Fibroblast of upper back skin (primary cell): ENCODE measurements around the gene PCCA.
A peak's percentile ranks its signal among the peaks of the same experiment; 100 is the strongest.
"Not testable (repeated sequence)": the region's sequence is repeated elsewhere in the genome, so short reads cannot be mapped to it uniquely, and the experiment has no call there.

Source experiments
- DNase-seq: peaks from one replicate; pipeline ENCODE4 v3.0.0-alpha.2; 2013

Gene PCCA

DNA sequence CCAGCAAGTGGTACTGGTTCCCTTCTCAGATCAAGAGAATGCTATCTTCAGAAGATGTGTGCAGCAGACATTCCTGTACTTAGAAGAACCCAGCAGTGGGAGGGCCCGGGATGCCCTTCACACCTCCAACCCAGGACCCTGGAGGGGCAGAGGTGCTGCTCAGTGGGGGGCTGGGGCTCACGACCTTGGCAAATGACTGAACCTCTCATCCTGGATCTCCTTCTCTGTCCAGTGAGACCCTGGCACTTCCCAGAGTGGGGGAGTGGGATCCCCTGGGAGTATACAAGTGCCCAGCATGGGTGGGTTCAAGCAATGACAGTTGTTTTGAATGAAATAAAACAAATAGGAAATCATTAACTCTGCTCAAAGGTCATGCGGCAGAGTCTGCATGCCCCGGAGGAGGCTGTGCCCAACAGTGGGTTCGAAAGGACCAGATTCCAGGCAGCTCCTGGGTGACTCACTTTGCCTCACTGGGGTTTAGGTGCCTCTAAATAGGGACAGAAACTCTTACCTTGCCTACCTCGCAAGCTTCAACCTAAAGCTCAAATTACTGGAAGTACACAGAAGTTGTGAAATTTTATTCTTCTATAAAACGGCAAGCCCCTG is 472.8 kb downstream of the PCCA start:
- no peak for DNase-seq

DNA sequence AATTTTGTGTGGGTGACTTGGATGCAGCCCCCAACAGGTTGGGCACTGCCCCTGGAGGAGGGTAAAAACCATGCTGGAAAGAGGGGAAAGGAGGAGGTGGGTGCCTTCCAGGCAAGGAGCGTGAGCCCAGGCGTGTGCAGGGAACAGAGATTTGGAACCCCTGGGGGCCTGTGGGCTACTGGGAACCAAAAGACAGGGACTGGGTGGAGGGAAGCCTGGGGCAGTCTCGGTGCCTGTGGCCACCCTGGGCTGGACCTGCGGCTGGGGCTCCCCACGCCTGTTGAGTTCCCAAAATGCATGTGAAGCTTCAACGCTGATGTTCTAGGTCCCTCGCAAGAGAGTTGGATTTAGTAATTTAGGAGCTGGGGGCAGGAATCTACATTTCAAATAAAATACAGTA is 474.9 kb downstream of the PCCA start:
- DNase-seq: no peak

DNA sequence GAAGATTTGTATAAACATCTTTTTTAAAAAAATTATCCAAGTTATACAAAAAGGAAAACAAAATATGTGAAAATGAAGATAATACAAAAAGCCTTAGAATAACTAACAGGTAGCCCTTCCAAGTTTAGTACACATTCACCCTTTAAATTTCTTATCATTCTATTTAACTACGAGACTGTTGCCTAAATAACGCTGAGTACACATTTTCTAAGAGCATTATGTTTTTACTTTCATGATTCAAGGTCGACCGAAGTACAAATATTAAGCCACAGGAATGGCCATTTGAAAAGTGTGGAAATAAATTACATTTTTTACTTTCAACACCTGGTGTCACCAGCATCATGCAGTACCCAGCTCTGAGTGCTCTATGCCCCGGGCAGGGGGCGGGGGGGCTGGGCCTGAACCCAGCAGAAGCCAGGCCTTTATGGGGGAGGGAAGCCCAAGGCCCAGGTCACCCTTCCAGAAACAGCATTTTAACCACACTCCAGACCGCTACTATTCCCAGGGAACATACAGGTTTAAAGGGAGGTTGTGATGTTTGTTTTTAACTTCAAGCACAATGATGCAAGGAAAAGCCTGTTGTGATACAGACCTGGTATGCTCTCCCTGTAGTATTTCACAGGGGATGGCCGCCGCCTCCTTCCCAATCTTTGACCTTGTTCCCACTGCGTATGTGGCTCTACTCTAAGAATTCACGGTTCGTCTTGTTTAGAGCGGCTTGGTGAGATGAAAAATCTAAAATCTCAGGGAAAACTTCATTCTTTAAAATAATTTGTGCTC is 475.7 kb downstream of the PCCA start:
- DNase-seq: no peak

DNA sequence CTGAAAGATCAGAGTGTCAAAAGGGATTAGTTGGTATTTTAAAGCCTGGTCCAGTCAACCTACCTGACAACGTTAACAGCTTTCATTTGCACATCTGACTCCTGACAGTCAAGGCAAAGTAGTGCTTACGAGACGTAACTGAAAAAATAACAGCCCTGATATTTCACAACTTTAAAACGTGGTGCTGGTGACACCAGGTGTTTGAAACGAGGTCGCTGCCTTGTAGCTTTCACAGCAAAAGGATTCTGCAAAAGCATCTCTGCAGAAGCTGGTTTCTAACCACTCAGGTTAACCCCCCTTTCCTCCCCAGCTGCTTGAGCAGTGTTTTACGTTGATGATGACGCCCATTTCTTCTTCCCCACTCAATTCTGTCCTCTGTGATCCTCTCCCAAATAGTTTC is 476.4 kb downstream of the PCCA start:
- no peak for DNase-seq

DNA sequence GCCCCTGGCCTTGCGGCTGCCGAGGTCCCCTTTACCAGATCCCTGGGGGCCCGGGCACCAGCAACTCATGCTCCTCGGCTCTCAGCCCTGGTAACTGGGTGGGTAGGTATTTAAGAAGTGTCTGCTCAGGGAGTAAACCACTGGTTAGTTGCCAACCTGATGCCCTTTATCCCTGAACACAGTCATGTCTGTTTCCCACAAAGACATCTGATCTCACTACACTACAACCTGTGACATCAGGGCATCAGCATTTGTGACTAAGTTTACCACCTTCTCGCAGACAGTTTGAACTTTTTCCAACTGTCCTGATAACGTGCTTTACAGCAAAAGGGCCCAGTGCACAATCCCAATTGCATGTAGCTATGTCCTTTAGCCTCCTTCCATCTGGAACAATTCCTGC is 477.6 kb downstream of the PCCA start:
- no peak for DNase-seq

DNA sequence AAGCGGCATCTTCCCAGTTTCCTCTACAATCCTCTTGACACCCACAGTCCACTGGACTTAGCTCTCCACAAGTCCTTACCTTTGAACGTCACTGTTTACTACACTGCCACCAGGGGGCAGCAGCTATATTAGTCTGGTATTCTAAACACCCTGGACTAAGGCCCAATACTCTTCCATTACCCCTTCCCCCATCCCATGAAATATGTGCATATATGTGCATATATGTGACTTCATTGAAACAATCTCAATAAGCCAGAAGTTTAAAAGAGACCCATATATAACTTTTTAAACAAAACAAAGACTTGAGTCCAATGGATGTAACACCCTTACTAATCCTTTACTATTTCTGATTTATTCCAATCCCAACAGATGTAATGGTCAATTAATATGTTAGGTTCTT is 484.2 kb downstream of the PCCA start:
- peak; percentile 77 for DNase-seq

DNA sequence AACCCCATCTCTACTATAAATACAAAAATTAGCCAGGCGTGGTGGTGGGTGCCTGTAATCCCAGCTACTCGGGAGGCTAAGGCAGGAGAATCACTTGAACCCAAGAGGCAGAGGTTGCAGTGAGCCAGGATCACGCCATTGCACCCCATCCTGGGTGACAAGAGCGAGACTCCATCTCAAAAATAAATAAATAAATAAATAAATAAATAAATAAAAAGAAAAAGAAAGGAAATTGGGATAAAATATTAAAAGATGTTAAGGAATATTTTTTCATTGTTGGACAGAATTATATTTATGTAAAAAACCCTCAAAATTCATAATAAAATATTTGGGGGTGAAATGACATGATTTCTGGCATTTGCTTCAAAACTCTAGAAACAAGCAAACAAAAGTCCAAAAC is 488.3 kb downstream of the PCCA start:
- not testable (repeated sequence) for DNase-seq
